8988T (cell line): ENCODE data around the gene TGFA.

ENCODE experiments used
- DNase-seq: peaks from one replicate; pipeline ENCODE4 v3.0.0; 2011

TGFA gene

GRCh38 chr2:70523672-70523995 is 30.0 kb downstream of the TGFA start:
- DNase-seq, result no peak

DNA sequence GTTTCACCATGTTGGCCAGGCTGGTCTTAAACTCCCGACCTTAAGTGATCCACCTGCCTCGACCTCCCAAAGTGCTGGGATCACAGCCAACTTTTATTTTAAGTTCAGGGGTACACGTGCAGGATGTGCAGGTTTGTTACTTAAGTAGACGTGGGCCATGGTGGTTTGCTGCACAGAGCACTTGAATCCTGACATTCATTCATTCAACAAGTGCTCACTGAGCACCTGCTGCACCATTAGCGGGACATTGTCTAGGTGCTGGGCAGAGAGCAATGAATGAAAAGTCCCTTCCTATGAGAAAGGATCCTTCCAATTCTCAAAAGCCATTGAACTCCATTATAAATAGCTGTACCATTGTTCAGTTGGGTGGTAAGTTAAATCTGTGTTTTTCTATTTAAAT is 31.0 kb downstream of the TGFA start:
- DNase-seq, result no peak

DNA sequence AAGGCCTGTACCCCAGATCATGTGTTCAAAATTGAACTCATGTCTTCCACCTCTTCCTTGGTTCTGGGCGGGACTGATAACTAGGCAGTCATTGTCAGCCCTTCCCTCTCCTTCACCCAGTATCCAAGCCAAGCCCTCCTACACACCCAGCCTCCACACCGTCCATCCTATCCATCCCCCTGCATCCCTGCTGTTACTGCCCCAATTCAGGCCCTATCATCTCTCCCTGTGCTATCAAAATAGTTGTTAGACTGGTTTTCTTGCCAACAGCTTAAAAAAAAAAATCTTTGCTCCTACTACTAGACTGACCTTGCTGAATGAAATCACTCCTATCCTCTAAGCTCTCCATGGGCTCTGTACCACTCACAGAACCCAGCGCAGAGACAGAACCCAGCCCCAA is 32.8 kb downstream of the TGFA start:
- DNase-seq, result no peak

DNA sequence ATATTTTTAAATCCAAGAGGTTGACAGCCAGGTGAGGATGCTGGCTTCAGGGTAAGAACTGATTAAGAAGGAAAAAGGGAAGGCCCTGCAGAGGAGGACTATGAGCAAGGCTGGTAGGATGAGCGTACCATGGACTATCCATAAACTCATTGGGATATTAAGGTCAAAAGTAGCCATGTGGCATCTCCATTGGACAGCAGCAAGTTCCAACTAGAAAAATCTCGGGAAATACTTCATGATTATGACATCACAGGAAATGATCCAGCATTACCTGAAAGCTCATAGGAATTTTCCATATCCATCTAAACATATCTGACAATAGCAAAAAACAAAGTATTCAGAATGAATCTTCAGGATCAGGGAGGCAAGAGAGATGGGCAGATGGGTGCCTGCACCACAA is 34.2 kb downstream of the TGFA start:
- no peak for DNase-seq

DNA sequence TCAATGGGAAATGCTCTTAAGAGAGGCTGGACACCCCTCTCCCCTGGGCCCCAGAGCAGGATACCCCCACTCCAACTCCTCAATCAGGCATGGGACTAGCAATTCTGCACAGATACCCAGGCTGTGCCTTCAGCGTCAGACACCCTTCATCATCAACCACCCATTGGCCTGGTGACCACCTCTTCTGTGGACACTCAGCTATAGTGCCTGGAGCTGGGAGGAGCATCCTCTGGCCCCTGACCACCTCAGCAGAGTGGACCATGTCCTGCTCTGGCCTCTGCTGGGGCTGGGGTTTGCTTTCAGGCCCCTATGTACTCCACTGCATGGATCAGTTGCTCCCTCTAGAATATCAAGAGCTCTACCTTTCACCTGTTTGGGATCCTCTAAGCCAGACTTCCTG is 35.1 kb downstream of the TGFA start:
- no peak for DNase-seq

DNA sequence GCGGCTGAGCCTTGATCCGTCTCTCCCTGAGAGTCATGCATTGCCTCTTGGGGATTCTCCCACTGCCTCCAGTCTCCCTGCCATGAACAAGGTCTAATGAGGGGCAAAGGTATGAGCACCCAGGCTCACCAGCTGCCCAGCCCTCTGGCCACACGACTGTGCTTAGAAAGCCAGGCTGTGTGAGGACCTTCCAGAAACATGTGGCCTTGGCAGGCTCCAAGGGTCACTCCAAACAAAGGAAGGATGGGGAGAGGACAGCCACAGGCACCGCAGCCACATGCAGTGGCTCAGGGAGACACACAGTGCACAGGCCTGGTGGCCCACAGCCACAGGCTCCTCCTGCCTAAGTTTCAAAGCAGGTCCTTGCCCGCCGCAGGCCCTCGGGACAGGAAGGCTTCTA is 35.8 kb downstream of the TGFA start:
- no peak for DNase-seq

DNA sequence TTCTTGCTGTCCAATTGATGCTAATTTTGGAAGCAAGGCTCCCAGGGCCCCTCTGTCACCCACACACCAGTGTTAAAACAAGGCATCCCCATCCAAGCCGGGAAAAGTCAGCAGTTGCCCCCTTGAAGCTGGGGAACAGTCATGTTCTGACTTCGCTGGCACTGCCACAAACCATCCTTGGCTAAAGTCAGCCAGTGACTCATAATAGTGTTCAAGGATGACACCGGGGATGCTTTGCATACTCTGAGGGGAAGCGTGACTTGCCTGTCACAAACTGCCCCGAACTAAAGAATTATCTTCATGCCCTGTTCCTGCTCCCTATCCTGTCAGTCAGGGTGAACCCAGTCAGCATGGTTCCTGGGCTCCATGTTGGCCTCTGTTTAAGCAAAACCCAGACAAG is 37.0 kb downstream of the TGFA start:
- DNase-seq, result peak; percentile 55

DNA sequence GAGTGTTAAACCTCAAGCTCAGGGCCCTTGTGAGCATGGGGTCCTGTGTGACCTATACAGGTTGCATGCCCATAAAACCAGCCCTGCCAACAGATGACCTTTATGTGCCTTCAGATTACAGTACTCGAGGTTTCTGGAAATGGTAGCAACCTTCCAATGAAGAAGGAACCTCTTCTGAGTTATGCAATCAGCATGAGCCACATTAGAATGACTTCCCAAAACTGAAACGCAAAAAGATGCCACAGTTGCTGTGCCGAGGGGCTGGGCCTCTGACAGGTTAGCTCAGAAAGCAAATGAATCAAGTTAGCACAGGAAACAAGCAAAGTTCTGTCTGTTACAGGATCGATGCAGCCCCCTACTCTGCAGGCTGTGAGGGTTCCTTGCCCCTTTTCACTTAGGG is 37.7 kb downstream of the TGFA start:
- no peak for DNase-seq

GRCh38 chr2:70514612-70515055 is 39.0 kb downstream of the TGFA start:
- no peak for DNase-seq

GRCh38 chr2:70513738-70514137 is 39.9 kb downstream of the TGFA start:
- no peak for DNase-seq

- DNase-seq, result no peak
Measured at GRCh38 chr2:70511971-70512729, 41.5 kb downstream of the TGFA start.

DNA sequence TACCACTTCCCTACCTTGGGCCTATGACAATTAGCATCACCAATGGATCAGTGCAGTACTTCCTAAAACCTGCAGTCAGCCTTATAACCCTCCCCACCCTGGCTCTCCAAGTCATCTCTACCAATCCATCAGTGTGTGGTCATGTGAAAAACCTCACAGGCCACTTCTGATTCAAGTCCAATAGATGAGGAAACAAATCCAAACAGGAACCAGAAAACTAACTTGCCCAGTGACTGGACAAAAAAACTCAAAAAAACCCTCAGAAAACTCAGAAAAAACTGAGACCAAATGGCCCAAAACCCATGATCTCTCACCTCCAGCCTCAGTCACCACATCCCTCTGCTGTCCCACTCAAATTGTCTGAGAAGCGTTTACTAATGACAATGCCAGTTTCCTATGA is 43.3 kb downstream of the TGFA start:
- DNase-seq, result no peak

DNA sequence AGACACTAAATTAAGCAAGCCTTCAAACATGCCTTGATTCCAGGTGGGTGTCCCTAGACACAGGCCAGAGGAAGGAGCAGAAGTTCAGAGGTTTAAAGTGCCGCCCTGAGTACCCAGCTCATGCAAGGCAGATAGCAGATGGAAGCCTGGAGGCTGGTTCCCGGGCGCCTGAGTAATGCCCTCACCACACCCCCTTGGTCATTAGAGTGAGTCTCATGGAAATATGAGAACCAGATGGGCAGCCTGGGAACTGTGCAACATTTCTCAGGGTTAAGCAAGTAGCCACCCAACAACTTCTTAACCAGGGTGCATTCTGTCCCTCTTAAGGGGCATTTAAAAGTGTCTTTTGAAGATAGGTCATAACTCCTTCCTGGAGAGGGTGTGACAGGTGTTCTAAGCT is 44.1 kb downstream of the TGFA start:
- DNase-seq, result no peak

GRCh38 chr2:70508711-70509462 is 44.7 kb downstream of the TGFA start:
- no peak for DNase-seq

- no peak for DNase-seq
Measured at GRCh38 chr2:70505613-70506391, 47.8 kb downstream of the TGFA start.

DNA sequence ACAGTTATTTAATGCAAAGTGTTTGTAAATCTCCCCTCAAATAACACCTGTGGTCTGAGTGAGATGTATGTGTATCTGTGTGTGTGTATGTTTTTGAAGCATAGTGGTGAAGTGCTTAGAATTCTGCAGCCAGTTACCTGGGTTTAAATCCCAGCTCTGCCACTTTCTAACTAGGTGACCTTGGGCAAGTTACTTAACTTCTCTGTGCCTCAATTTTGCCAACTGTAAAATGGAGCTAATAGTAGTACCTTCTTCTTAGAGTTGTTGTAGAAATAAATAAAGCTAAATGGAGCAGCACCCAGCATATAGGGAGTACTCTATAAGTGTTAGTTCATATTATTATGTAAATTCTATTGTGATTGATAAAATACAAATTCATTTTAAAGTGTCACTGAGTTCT is 48.9 kb downstream of the TGFA start:
- DNase-seq, result no peak

DNA sequence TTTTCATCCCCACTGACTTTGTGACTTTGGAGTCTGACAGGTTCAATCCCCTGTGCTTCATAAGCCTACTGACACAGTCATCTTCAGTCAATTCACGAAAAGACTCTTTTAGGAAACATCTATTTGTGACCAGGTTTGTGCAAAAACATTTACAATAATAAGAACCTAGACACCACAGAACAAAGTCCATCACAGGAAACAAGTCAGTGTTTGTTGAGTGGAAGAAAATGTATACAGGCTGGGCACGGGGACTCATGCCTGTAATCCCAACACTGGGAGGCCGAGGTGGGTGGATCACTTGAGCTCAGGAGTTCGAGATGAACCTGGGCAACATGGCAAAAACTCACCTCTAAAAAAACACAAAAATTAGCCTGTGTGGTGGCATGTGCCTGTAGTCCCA is 49.7 kb downstream of the TGFA start:
- no peak for DNase-seq

DNA sequence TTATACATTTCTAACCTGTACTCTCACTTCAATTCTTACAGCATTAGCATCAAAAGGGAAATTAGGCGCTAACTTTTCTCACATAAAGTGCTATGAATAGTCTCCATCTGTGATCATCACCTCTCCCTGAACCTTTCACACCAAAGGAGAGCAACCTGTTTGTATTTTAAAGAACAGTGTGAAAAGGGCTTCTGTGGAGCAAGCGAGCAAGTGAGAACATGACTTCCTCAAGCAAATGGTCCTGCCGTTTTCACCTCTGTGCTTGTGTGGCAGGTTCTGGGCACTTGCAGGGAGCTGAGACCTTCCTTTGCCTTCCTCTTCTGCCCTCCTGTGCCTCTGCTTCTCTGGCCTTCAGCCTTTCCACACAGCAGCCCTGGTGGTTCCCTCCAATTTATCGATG is 51.9 kb downstream of the TGFA start:
- no peak for DNase-seq

DNA sequence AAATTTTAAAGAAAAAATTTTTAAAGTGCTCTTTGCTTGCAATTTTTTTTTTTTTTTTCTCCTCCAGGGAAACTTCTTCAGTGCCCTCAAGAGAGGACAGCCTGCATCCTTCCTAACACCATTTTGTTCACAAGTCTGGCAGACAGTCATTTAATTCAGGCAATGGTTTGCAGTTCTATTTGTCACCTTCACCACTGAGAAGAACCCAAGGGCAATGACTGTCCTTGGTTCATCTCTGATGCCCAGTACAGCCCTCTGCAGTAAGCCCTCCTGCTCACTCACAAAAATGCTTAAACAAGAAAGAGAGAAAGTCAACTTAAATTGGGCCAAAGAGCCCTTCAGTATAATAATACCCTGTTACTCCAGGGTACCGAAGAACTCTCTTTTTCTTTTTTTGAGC is 52.4 kb downstream of the TGFA start:
- no peak for DNase-seq

GRCh38 chr2:70499253-70499652 is 54.4 kb downstream of the TGFA start:
- no peak for DNase-seq

DNA sequence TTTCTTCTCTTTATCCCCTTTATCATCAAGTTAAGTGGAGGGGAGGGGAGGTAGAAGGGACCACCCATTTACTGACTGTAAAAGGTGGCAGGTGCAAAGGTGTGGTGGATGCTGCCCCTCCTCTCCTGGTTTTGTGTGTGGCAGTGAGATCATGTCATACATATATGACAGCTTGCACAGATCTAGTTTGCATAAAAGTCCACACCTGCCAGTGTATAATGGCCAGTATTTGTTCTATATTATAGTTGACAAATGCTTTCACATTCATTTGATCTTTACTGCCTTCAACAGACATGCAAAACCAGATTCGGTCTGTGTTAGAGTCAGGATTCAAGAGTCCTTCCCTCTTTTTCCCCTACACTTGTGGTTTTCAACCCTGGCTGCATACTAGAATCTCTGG is 55.1 kb downstream of the TGFA start:
- DNase-seq, result no peak

GRCh38 chr2:70498054-70498453 is 55.6 kb downstream of the TGFA start:
- no peak for DNase-seq

DNA sequence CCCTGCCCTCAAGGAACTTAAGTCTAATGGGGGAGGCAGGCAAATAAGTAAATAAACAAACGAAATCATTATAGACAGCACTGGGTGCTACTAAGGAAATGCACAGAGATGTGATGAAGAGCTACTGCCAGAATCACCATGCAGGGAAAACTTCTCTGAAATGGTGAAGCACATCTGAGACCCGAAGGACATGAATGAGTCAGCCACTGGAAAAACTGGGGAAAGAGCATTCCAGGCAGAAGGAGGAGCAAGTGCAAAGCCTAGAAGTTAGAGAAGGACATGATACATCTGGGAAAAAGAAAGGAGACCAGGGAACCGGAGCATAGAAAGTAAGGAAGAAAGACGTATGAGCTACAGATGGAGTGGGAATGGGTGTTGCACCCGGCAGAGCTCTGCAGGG is 56.8 kb downstream of the TGFA start:
- no peak for DNase-seq

DNA sequence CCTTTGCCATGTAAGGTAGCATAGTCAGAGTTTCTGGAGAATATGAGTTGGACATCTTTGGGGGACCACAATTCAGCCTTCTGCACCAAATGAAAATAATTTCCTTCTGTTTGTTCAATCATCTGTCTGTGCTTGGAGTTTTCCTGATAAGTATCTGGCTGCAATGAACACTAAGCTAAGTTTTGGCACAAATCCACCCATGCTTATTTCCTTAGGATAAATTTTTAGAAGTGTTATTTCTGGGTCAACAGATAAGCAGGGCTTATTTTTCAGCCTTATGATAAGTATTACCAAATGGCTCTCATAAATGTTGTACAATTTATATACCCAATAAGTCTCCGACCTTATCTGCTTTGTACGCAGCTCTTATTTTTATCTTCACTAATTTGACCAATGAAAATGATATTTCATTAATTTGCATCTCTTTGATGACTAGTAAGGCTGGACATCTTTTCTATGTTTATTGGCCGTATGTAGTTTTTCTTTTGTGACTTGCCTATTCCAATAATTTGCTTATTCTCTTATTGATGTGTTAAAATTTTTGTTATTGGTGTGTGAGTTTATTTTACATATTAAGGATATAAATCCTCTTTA is 59.2 kb downstream of the TGFA start:
- DNase-seq, result no peak
